ENCODE data around the gene OST4.
"Not testable (repeated sequence)": the region's sequence is repeated elsewhere in the genome, so short reads cannot be mapped to it uniquely, and the experiment has no call there.

GRCh38 chr2:27119330-27119670 lies 47.8 kb upstream of the OST4 start:
- TF ChIP-seq CTCF, EP300 (IDR thresholded peaks at IDR 0.05): not testable (repeated sequence)

Measured in upper lobe of left lung (tissue), 4 donors.